Osteoblast (primary cell): ENCODE results near the gene AP5Z1. TPM values are rescaled to one million over a fixed set of nuclear protein-coding genes. Genes with fewer than 3 reads are reported as not detected.

ENCODE experiments used
- DNase-seq: peaks from one replicate; pipeline ENCODE4 v3.0.0; 2011; ENCODE audit warnings: low spot score, mixed read lengths; ENCODE audit not compliant: insufficient read length; ENCODE audit errors: missing footprints
- H2AFZ ChIP-seq: 2 replicates; pipeline ENCODE4 v1.6.0; 2011; ENCODE audit warnings: mild to moderate bottlenecking, low read length
- H3K27ac ChIP-seq: 2 replicates; pipeline ENCODE4 v1.5.1; 2011; ENCODE audit warnings: mild to moderate bottlenecking, low read depth, low read length, moderate library complexity
- H3K27me3 ChIP-seq: 2 replicates; pipeline ENCODE4 v1.6.0; 2012; ENCODE audit warnings: mild to moderate bottlenecking, control low read depth, inconsistent platforms, low read length, moderate library complexity; ENCODE audit not compliant: insufficient read depth
- H3K36me3 ChIP-seq: 2 replicates; pipeline ENCODE4 v1.5.1; 2011; ENCODE audit warnings: mild to moderate bottlenecking, low read length, control low read depth, moderate library complexity; ENCODE audit not compliant: insufficient read depth
- H3K4me1 ChIP-seq: 2 replicates; pipeline ENCODE4 v1.5.1; 2011; ENCODE audit warnings: mild to moderate bottlenecking, low read length, control low read depth, moderate library complexity; ENCODE audit not compliant: insufficient read depth
- H3K4me2 ChIP-seq: 2 replicates; pipeline ENCODE4 v1.6.0; 2011; ENCODE audit warnings: mild to moderate bottlenecking, low read length; ENCODE audit not compliant: insufficient read depth
- H3K4me3 ChIP-seq: fragments of 200-600 bp; sonication (generic); 3 replicates; pipeline ENCODE4 v1.5.1; 2012; ENCODE audit warnings: mild to moderate bottlenecking, low read length, inconsistent platforms; ENCODE audit not compliant: insufficient read depth
- H3K79me2 ChIP-seq: 2 replicates; pipeline ENCODE4 v1.6.0; 2012; ENCODE audit warnings: mild to moderate bottlenecking, low read length, control low read depth, inconsistent platforms; ENCODE audit not compliant: insufficient read depth
- H3K9me3 ChIP-seq: 2 replicates; pipeline ENCODE4 v1.5.1; 2011; ENCODE audit warnings: low read depth, low read length, control low read depth
- H4K20me1 ChIP-seq: 2 replicates; pipeline ENCODE4 v1.6.0; 2012; ENCODE audit warnings: mild to moderate bottlenecking, low read length, control low read depth; ENCODE audit not compliant: insufficient read depth
- total RNA-seq: library from RNA; depleted of rRNA; stranded (reverse); fragments of >200 nt; gene quantifications from 2 replicates; pipeline ENCODE4 v1.2.3, GENCODE V29; 2012
- TF ChIP-seq, protein P1 (sequence below): IDR thresholded peaks from 2 replicates; pipeline ENCODE4 v1.5.1; 2011; ENCODE audit warnings: mild to moderate bottlenecking, low read depth, low read length, moderate library complexity; ENCODE audit errors: extremely low read depth

Gene AP5Z1
- total RNA-seq, 1 donor = 73.1 TPM

DNA sequence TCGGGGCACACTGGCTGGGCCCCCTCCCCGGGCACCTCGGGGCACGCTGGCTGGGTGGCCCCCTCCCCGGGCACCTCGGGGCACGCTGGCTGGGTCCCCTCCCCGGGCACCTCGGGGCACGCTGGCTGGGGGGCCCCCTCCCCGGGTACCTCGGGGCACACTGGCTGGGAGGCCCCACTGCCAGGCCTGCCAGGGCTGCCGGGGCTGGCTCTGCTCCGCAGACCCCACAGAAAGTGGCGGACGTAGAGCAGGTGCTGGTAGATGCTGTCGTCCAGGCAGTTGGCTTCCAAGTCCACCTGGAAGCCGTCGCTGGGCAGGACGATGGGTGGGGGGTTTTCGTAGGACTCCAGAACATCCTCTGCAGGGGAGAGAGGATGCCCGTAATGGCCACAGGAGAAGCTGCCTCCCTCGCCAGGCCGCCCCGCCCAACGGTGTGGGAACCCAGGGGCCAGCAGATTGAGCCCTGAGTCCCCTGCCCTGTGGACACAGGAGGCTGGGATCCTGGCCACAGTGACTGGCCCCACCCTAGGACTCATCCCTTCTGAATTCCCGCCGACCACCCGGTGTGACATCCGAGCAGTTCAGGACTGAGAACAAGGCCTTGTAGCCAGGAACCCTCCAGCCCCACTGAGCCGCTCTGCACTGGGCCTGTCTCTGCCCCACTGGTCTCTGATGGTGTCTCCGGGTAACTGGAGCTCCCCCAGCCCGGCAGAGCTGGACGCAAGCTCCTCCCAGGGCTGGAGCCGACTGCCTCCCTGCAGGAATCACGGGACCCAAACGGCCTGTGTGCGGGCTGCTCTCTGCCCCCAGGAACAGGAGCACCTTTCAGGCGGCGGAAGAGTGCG, 28.2 kb downstream of the AP5Z1 start:
- Histone ChIP-seq H3K4me3 (no peak overlapping the region), H3K4me1 (no peaks in the 10 kb centered on the region), H3K9me3 (no peaks in the 10 kb centered on the region), H3K36me3 (no peaks in the 10 kb centered on the region), H4K20me1 (no peaks in the 10 kb centered on the region), H3K27ac (no peak overlapping the region), H2AFZ (no peak overlapping the region), H3K27me3 (peaks cover 3% of the 10 kb centered on the region), H3K79me2 (no peaks in the 10 kb centered on the region), H3K4me2 (no peak overlapping the region)
- TF ChIP-seq, protein P1, sequence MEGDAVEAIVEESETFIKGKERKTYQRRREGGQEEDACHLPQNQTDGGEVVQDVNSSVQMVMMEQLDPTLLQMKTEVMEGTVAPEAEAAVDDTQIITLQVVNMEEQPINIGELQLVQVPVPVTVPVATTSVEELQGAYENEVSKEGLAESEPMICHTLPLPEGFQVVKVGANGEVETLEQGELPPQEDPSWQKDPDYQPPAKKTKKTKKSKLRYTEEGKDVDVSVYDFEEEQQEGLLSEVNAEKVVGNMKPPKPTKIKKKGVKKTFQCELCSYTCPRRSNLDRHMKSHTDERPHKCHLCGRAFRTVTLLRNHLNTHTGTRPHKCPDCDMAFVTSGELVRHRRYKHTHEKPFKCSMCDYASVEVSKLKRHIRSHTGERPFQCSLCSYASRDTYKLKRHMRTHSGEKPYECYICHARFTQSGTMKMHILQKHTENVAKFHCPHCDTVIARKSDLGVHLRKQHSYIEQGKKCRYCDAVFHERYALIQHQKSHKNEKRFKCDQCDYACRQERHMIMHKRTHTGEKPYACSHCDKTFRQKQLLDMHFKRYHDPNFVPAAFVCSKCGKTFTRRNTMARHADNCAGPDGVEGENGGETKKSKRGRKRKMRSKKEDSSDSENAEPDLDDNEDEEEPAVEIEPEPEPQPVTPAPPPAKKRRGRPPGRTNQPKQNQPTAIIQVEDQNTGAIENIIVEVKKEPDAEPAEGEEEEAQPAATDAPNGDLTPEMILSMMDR = no peak
- DNase-seq = no peak

DNA sequence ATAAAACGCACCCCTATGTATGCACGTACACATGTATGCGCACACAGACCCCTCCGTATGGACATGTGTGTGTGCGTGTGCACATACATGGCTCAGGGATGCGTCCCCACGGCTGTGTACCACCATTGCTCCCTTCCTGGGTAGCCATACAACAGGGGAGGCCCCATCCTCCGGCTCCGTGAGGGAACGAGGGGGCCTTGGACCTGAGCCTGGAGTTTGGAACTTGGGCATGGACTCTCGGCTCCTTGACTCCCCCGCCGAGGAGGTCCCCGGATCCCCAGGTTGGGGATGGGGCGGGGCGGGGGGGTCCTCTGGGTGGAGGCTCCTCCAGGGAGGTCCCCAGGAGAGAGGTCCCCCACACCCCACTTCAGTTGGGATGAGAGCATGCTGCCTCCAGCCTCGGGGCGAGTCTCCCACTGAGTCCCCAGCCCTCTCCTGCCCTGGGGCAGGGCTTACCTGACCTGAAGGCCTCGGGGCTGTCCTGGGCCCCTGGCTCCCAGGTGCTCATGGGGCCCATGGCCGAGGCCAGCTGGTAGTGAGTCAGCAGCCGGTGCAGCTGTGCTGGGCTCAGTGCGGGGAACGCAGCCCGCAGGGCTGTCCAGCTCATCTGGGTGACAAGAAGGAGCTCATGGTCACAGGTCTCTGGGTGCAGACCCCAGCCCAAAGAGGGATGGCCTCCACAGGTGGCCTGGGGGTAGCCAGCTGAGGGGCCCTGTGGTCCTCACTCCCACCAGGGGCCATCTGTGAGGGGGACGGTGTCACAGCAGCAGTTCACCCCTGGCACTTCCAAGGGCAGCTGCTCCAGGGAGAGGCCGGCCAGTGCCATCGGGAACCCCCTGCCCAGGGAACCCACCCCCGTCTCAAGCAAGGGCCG, 29.9 kb downstream of the AP5Z1 start:
- Histone ChIP-seq H3K4me1 (no peaks in the 10 kb centered on the region), H2AFZ (no peak overlapping the region), H3K4me3 (no peak overlapping the region), H3K9me3 (no peaks in the 10 kb centered on the region), H3K79me2 (no peaks in the 10 kb centered on the region), H3K36me3 (no peaks in the 10 kb centered on the region), H3K27ac (no peak overlapping the region), H4K20me1 (no peaks in the 10 kb centered on the region), H3K4me2 (no peak overlapping the region), H3K27me3 (peaks cover 3% of the 10 kb centered on the region)
- TF ChIP-seq, protein P1 = no peak
- peak; percentile 90 for DNase-seq

DNA sequence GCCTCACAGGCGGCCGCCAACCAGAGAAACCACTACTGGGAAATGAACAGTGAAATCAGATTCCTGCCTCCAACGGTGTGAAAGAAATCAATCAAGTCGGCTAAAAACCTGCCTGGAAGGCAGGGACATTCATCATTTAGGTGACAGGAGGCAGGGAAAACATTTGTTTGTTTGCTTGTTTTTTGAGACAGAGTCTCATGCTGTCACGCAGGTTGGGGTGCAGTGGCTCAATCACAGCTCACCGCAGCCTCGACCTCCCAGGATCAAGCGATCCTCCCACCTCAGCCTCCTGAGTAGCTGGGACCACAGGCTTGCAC, 30.5 kb downstream of the AP5Z1 start:
- Histone ChIP-seq H3K36me3 (no peaks in the 10 kb centered on the region), H4K20me1 (no peaks in the 10 kb centered on the region), H3K4me3 (no peak overlapping the region), H3K27me3 (peaks cover 3% of the 10 kb centered on the region), H3K79me2 (no peaks in the 10 kb centered on the region), H3K4me2 (no peak overlapping the region), H3K4me1 (no peaks in the 10 kb centered on the region), H3K27ac (no peak overlapping the region), H2AFZ (no peak overlapping the region), H3K9me3 (no peaks in the 10 kb centered on the region)
- DNase-seq = no peak
- TF ChIP-seq, protein P1 = no peak

DNA sequence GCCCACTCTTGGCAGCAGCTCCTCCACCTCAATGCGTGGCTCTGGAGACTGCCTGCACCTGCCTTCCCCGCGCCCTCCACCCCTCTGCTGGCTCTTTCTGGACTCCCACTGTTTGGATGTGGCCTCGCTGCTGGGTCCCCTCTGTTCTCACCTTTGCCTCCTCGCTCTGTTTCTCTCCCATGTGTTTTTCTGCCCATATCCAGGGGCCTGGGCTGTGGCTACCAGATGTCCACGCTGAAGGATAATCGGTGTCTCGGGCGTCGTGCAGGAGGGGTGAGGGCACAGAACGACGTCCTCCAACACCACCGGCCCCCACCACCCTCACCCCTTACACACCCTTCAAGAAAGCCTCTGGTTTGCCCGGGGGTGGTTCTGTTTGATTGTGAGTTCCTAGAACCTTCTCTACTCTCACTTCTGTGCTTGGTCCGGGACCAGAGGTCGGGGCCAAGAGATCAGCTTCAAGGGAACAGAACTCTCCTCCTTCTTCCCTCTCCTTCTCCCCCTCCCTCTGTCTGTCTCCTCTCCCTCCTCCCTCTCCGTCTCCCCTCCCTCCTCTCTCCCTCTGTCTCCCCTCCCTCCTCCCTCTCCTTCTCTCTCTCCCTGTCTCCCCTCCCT, 31.7 kb downstream of the AP5Z1 start:
- Histone ChIP-seq H3K4me3 (no peak overlapping the region), H3K79me2 (no peaks in the 10 kb centered on the region), H2AFZ (no peak overlapping the region), H3K4me1 (no peaks in the 10 kb centered on the region), H3K27me3 (peaks cover 3% of the 10 kb centered on the region), H3K9me3 (no peaks in the 10 kb centered on the region), H3K36me3 (no peaks in the 10 kb centered on the region), H3K27ac (no peak overlapping the region), H3K4me2 (no peak overlapping the region), H4K20me1 (no peaks in the 10 kb centered on the region)
- TF ChIP-seq, protein P1 = no peak
- no peak for DNase-seq
